GM12878 (cell line): Measurements from ENCODE around the gene PKMYT1. TPM values are rescaled to one million over a fixed set of nuclear protein-coding genes. Genes with fewer than 3 reads are reported as not detected.

Experiments
- ATAC-seq: fragments of 200-7000 bp; cut with Tn5 transposase; 3 replicates; pipeline ENCODE4 v1.9.1; 2020; ENCODE audit warnings: mild to moderate bottlenecking, moderate library complexity
- BruUV-seq: library from RNA; stranded (reverse); fragments of 400-500 nt; replicated peaks from 2 replicates; lab custom pipeline; 2021; lab: Mats Ljungman, UMichigan
- CTCF ChIA-PET: fragments of 300-600 bp; sonication (Branson Sonifier 250); formaldehyde crosslinking; extraction: SDS; loops from one replicate; lab custom pipeline; 2021; ENCODE audit warnings: inconsistent platforms; lab: Yijun Ruan, JAX
- POLR2A ChIA-PET: fragments of 350-600 bp; formaldehyde crosslinking; extraction: SDS; loops from one replicate; lab custom pipeline; 2021; ENCODE audit warnings: inconsistent platforms; lab: Charles Lee
- RAD21 ChIA-PET: fragments of 300-600 bp; sonication (Branson Sonifier 250); formaldehyde crosslinking; loops from one replicate; lab custom pipeline; 2023; ENCODE audit warnings: antibody characterized with exemption; ENCODE audit not compliant: unreplicated experiment; lab: Charles Lee
- SMC1A ChIA-PET: fragments of 300-600 bp; sonication (Branson Sonifier 250); formaldehyde crosslinking; loops from one replicate; lab custom pipeline; 2023; ENCODE audit not compliant: unreplicated experiment, uncharacterized antibody; lab: Charles Lee
- DNase-seq: peaks from one replicate; pipeline ENCODE4 v3.0.0-alpha.2; 2011; ENCODE audit warnings: low read depth, low spot score
- FAIRE-seq: peaks from 3 replicates; lab custom pipeline; 2011; peaks lifted over from hg19 to GRCh38; lab: Jason Lieb, UNC
- H2AFZ ChIP-seq: 2 replicates; pipeline ENCODE4 v1.6.0; 2011; ENCODE audit warnings: low read depth, low read length, control low read depth; ENCODE audit not compliant: control insufficient read depth
- H3K27ac ChIP-seq: 2 replicates; pipeline ENCODE4 v1.5.1; 2011; ENCODE audit warnings: control low read depth; ENCODE audit not compliant: control insufficient read depth, insufficient read depth
- H3K27me3 ChIP-seq, 2 experiments: replicated peaks in 1 of 2; 2 replicates each; pipeline versions ENCODE4 v1.6.0 to v1.6.1; 2011; ENCODE audit warnings: low read length in 1 of 2; ENCODE audit not compliant: control insufficient read depth in 2 of 2, insufficient read depth in 2 of 2
- H3K36me3 ChIP-seq, 2 experiments: 2 replicates each; pipeline ENCODE4 v1.5.1; 2011; ENCODE audit warnings: low read length in 1 of 2; ENCODE audit not compliant: control insufficient read depth in 2 of 2, insufficient read depth in 2 of 2
- H3K4me1 ChIP-seq: 2 replicates; pipeline ENCODE4 v1.6.1; 2011; ENCODE audit warnings: mild to moderate bottlenecking, low read length, moderate library complexity, mixed read lengths; ENCODE audit not compliant: control insufficient read depth, insufficient read depth
- H3K4me2 ChIP-seq: 2 replicates; pipeline ENCODE4 v1.6.0; 2011; ENCODE audit warnings: control low read depth; ENCODE audit not compliant: control insufficient read depth, insufficient read depth
- H3K4me3 ChIP-seq: fragments of 200-600 bp; sonication (generic); 2 replicates; pipeline ENCODE4 v1.5.1; 2016
- H3K79me2 ChIP-seq: 2 replicates; pipeline ENCODE4 v1.6.0; 2011; ENCODE audit warnings: low read length; ENCODE audit not compliant: control insufficient read depth, insufficient read depth
- H3K9ac ChIP-seq: 2 replicates; pipeline ENCODE4 v1.8.0; 2011; ENCODE audit warnings: low read length, control low read depth, mixed read lengths; ENCODE audit not compliant: control insufficient read depth, insufficient read depth
- H3K9me3 ChIP-seq: replicated peaks from 3 replicates; pipeline ENCODE4 v1.5.1; 2011; ENCODE audit warnings: mild to moderate bottlenecking, low read length; ENCODE audit not compliant: control insufficient read depth, insufficient read depth
- H4K20me1 ChIP-seq: 2 replicates; pipeline ENCODE4 v1.6.0; 2011; ENCODE audit not compliant: control insufficient read depth, insufficient read depth
- EED ChIP-seq: sonication (generic); IDR thresholded peaks from 2 replicates; pipeline ENCODE4 v1.6.1; 2016; ENCODE audit warnings: antibody characterized with exemption, low read depth
- EP300 ChIP-seq, 2 experiments: fragments of 150-350 bp in 1 of 2; IDR thresholded peaks; 2 replicates each; pipeline ENCODE4 v1.6.1; 2011 to 2012; ENCODE audit warnings: low read depth in 2 of 2, low read length in 2 of 2, borderline replicate concordance in 1 of 2, improper control_type of control experiment in 1 of 2, inconsistent platforms in 1 of 2; ENCODE audit not compliant: control insufficient read depth in 1 of 2
- EZH2 ChIP-seq: IDR thresholded peaks from 2 replicates; pipeline ENCODE4 v1.6.1; 2012; ENCODE audit warnings: low read depth, mild to moderate bottlenecking, control low read depth, inconsistent platforms, low read length, borderline replicate concordance; ENCODE audit not compliant: control insufficient read depth
- GABPA ChIP-seq: IDR thresholded peaks from 2 replicates; pipeline ENCODE4 v1.6.1; 2014; ENCODE audit warnings: antibody characterized with exemption, low read depth, mild to moderate bottlenecking, inconsistent platforms
- HCFC1 ChIP-seq: fragments of 150-350 bp; IDR thresholded peaks from 2 replicates; pipeline ENCODE4 v1.6.1; 2014; ENCODE audit warnings: low read length
- HSF1 ChIP-seq: fragments of 150-350 bp; IDR thresholded peaks from 2 replicates; pipeline ENCODE4 v1.6.1; 2014; ENCODE audit warnings: mild to moderate bottlenecking, low read depth, low read length
- IKZF2 ChIP-seq, 2 experiments: fragments of 450-650 bp; IDR thresholded peaks; 2 replicates each; pipeline ENCODE4 v1.6.1; 2017; ENCODE audit warnings: mild to moderate bottlenecking in 2 of 2, moderate library complexity in 2 of 2
- MEF2A ChIP-seq: IDR thresholded peaks from 2 replicates; pipeline ENCODE4 v1.6.1; 2011; ENCODE audit warnings: low read depth, mild to moderate bottlenecking, low read length, moderate library complexity; ENCODE audit not compliant: insufficient read depth
- NFXL1 ChIP-seq: fragments of 450-650 bp; IDR thresholded peaks from 2 replicates; pipeline ENCODE4 v1.6.1; 2017; ENCODE audit warnings: antibody characterized with exemption, mild to moderate bottlenecking, borderline replicate concordance
- NFYA ChIP-seq: IDR thresholded peaks from 2 replicates; pipeline ENCODE4 v1.6.1; 2011; ENCODE audit warnings: low read depth, mild to moderate bottlenecking, low read length, improper control_type of control experiment, borderline replicate concordance
- RELA ChIP-seq: fragments of 450-650 bp; IDR thresholded peaks from 2 replicates; pipeline ENCODE4 v1.8.0; 2014; ENCODE audit warnings: borderline replicate concordance; ENCODE audit not compliant: partially characterized antibody
- SKIL ChIP-seq: fragments of 450-650 bp; IDR thresholded peaks from 2 replicates; pipeline ENCODE4 v1.6.1; 2017; ENCODE audit warnings: mild to moderate bottlenecking, low read depth, inconsistent platforms; ENCODE audit not compliant: poor library complexity, severe bottlenecking
- STAT3 ChIP-seq: IDR thresholded peaks from 2 replicates; pipeline ENCODE4 v1.6.1; 2011; ENCODE audit warnings: low read depth, low read length, improper control_type of control experiment
- TARDBP ChIP-seq: IDR thresholded peaks from 2 replicates; pipeline ENCODE4 v1.6.1; 2016; ENCODE audit warnings: borderline replicate concordance
- TCF12 ChIP-seq: IDR thresholded peaks from 2 replicates; pipeline ENCODE4 v1.6.1; 2011; ENCODE audit warnings: low read depth, mild to moderate bottlenecking, low read length
- ZBTB4 ChIP-seq: fragments of 450-650 bp; formaldehyde crosslinking; IDR thresholded peaks from 2 replicates; pipeline ENCODE4 v1.4.0; 2022; ENCODE audit warnings: mild to moderate bottlenecking, moderate library complexity
- ZNF384 ChIP-seq: IDR thresholded peaks from 2 replicates; pipeline ENCODE4 v1.6.1; 2012; ENCODE audit warnings: low read depth, mild to moderate bottlenecking, low read length, improper control_type of control experiment, borderline replicate concordance
- WGBS: methylation state at CpG from one replicate; pipeline ENCODE4 v1.1.6; 2016; ENCODE audit warnings: low lambda C conversion rate; ENCODE audit not compliant: insufficient replicate concordance, insufficient coverage; ENCODE audit errors: missing lambda C conversion rate; 5-methylcytosine and 5-hydroxymethylcytosine counted together
- in situ Hi-C: fragments of 300-500 bp; cut with MboI; formaldehyde crosslinking; loops from 9 replicates; pipeline ENCODE4 v1.14.3; 2018; ENCODE audit warnings: mixed read lengths
- intact Hi-C: fragments of 100-400 bp; cut with micrococcal nuclease; formaldehyde crosslinking; loops from one replicate; pipeline ENCODE4 v1.14.2; 2022; ENCODE audit not compliant: unreplicated experiment
- polyA plus RNA-seq, 11 experiments: library from polyadenylated mRNA; depleted of rRNA in 4 of 11; unstranded in 6 of 11; stranded (reverse) in 5 of 11; fragments of >200 nt; fragmentation: Nextera tagmentation in 4 of 11; fragmentation: Illumina TruSeq in 1 of 11; extraction: Ambion mirVana in 4 of 11; extraction: Trizol in 1 of 11; gene quantifications; 1 replicate in 1 of 11; 2 replicates in 10 of 11; pipeline versions ENCODE4 v1.2.1 to v1.2.3, GENCODE V29; 2011 to 2016; ENCODE audit warnings: inconsistent platforms in 2 of 11, missing spikeins in 2 of 11, low read depth in 1 of 11
- total RNA-seq, 4 experiments: library from RNA; depleted of rRNA in 3 of 4; stranded (reverse); fragments of >200 nt in 3 of 4; fragmentation: Illumina TruSeq in 1 of 4; extraction: Trizol in 1 of 4; gene quantifications; 2 replicates each; pipeline versions ENCODE4 v1.2.1 to v1.2.3, GENCODE V29; 2013 to 2021

The PKMYT1 gene
- total and polyA plus RNA-seq, 10 of the 15 experiments (the other 5 are each of a cell fraction or from before 2014, with no cell fraction given), result 4.6 to 101 (median 29.9) TPM

GRCh38 chr16:3012828-3013420, 32.7 kb upstream of the PKMYT1 start, which contains the start of gene CLDN9:
CLDN9 (plus strand) TSS chr16:3012923; CDS start chr16:3013363, 440 bp downstream.
- DNase-seq, result no peak
- FAIRE-seq, result no peak
- H3K27ac ChIP-seq, result no peak within 1 kb of the TSS
- H3K4me2 ChIP-seq, result no peak within 1 kb of the TSS
- intact Hi-C loops (no loop called here), in situ Hi-C loops (no loop called here)
- H3K9me3 ChIP-seq, result no peaks in the 10 kb centered on the region
- 39% methylated on average over 26 of the region's 27 CpGs for WGBS
- ChIA-PET CTCF (interaction anchor here (0.9 kb wide), 1 partner anchor 16 kb away, joined by 3 read pairs; no protein-coding TSS in a partner anchor), SMC1A (no interaction called here), RAD21 (no interaction called here), POLR2A (no interaction called here)
- BruUV-seq, result no TSS peak
- H3K27me3 ChIP-seq, result peaks cover 0 to 14% of the 10 kb centered on the region in 2 experiments
- no peaks in the 10 kb centered on the region for H4K20me1 ChIP-seq
- no peak within 1 kb of the TSS for H2AFZ ChIP-seq
- peak; percentile 63 for ATAC-seq
- H3K79me2 ChIP-seq, result no peaks in the 10 kb centered on the region
- no peak within 1 kb of the TSS for H3K9ac ChIP-seq
- no peak within 1 kb of the TSS for H3K4me3 ChIP-seq
- no peaks in the 10 kb centered on the region for H3K36me3 ChIP-seq
- H3K4me1 ChIP-seq, result peaks cover 6% of the 10 kb centered on the region
- TF ChIP-seq HSF1 (no peak), EZH2 (no peak), NFYA (no peak), MEF2A (no peak), SKIL (no peak), STAT3 (no peak), ZNF384 (no peak), IKZF2 (IDR thresholded peaks at IDR 0.05) (no peak), TCF12 (no peak), NFXL1 (no peak), RELA (no peak), EED (no peak), GABPA (no peak), HCFC1 (no peak), TARDBP (no peak), EP300 (IDR thresholded peaks at IDR 0.05; ENCODE audit: borderline replicate concordance in 1 of 2, control insufficient read depth in 1 of 2, low read depth in 2 of 2, low read length in 2 of 2) (no peak), ZBTB4 (CRISPR knock-in tag) (no peak)
